IMR-90 (cell line): ENCODE results near the gene FGD5. TPM values are rescaled to one million over a fixed set of nuclear protein-coding genes. Genes with fewer than 3 reads are reported as not detected.

ENCODE experiments used
- polyA plus RNA-seq, 3 experiments: library from polyadenylated mRNA; depleted of rRNA; stranded (reverse); fragments of >200 nt; gene quantifications; 2 replicates each; pipeline ENCODE4 v1.2.3, GENCODE V29; 2012; ENCODE audit warnings: low replicate concordance in 1 of 3
- total RNA-seq: library from RNA; depleted of rRNA; stranded (reverse); fragments of >200 nt; gene quantifications from 2 replicates; pipeline ENCODE4 v1.2.3, GENCODE V29; 2012; rRNA removed

FGD5 gene
- total and polyA plus RNA-seq, 2 of the 4 experiments (the other 2 are of a cell fraction): not detected

Other genes with a start within 250 kb of the FGD5 start
- 5.9 and 6.9 TPM in 2 replicates for gene CCDC174, start 167.2 kb upstream of the FGD5 start, total RNA-seq
- 6.1 and 9.6 TPM in 2 replicates for gene CCDC174, start 167.2 kb upstream of the FGD5 start, polyA plus RNA-seq (2012; rRNA removed)
- not detected in 2 replicates for gene C3orf20, start 143.8 kb upstream of the FGD5 start, total RNA-seq
- not detected in 2 replicates for gene C3orf20, start 143.8 kb upstream of the FGD5 start, polyA plus RNA-seq (2012; rRNA removed)
- gene NR2C2, start 128.6 kb downstream of the FGD5 start, total RNA-seq: 13.8 and 17.2 TPM in 2 replicates
- 9.9 and 10.4 TPM in 2 replicates for gene NR2C2, start 128.6 kb downstream of the FGD5 start, polyA plus RNA-seq (2012; rRNA removed)
- gene MRPS25, start 246.4 kb downstream of the FGD5 start, total RNA-seq: 9.0 and 9.7 TPM in 2 replicates
- gene MRPS25, start 246.4 kb downstream of the FGD5 start, polyA plus RNA-seq (2012; rRNA removed): 20.3 and 20.8 TPM in 2 replicates